ENCODE measurements around the gene SLC13A1. TPM values are rescaled to one million over a fixed set of nuclear protein-coding genes. Genes with fewer than 3 reads are reported as not detected.
"Not testable (repeated sequence)": the region's sequence is repeated elsewhere in the genome, so short reads cannot be mapped to it uniquely, and the experiment has no call there.

The SLC13A1 gene
- total RNA-seq, 1 experiment from 2014 or later, result not detected

DNA sequence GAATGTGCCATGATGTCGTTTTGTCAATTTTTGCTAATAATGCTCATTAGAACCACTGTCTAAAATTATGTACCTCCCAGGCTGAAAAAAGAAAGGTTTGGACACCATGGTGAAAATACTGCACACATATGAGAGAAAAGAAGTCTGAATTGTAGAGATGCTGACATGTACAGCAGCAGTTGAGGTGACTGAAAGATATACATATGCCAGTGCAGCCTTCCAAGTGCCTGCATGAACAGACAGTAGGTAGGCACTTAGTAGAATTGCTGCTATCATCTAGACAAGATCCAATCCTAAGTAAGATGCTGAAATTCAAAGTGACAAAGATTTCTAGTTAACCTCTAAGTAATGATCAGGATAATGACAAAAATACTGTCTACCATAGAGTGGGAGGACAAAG lies 86.9 kb downstream of the SLC13A1 start:
- no peak overlapping the region for H2AFZ ChIP-seq (ENCODE audit: low read length)
- no peak overlapping the region for H3K9ac ChIP-seq (ENCODE audit: low read length)
- no peaks in the 10 kb centered on the region for H3K4me1 ChIP-seq (ENCODE audit: low read length)
- no peaks in the 10 kb centered on the region for H3K9me2 ChIP-seq (replicated peaks; ENCODE audit: insufficient read depth, low read length)
- H3K9me3 ChIP-seq (ENCODE audit: low read length), result peaks cover 3% of the 10 kb centered on the region
- no peak overlapping the region for H3K27ac ChIP-seq (ENCODE audit: low read length)
- DNase-seq, result no peak
- H3K79me2 ChIP-seq (ENCODE audit: low read length), result no peaks in the 10 kb centered on the region
- no peaks in the 10 kb centered on the region for H4K20me1 ChIP-seq (ENCODE audit: insufficient read depth, low read depth, low read length)
- no peak overlapping the region for H3K4me2 ChIP-seq (ENCODE audit: low read depth, low read length, poor library complexity, severe bottlenecking)
- H3K4me3 ChIP-seq (ENCODE audit: low read length), result no peak overlapping the region
- H3K27me3 ChIP-seq (ENCODE audit: low read length), result no peaks in the 10 kb centered on the region
- H3K36me3 ChIP-seq (ENCODE audit: insufficient read depth, low read length), result no peaks in the 10 kb centered on the region

DNA sequence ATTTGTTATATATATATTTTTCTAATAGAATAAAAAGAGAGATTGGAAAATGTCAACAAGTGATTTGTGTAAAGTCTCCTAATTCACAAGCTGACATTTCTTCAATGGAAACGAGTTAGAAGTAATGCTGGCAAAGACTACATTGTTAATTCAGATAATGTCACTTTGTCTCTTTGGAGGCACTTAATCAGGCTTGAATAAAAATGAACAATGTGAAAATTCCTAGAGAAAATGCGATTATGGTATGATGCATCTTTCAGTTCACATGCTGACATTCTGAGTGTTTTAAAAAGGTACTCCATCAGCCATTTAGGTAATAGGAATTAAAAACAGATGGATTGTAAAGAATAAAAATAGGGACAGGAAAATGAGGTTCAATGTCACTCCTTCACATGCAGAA lies 100.1 kb downstream of the SLC13A1 start:
- no peaks in the 10 kb centered on the region for H3K9me2 ChIP-seq (replicated peaks; ENCODE audit: insufficient read depth, low read length)
- no peak for DNase-seq
- H3K9ac ChIP-seq (ENCODE audit: low read length), result no peak overlapping the region
- no peak overlapping the region for H3K27ac ChIP-seq (ENCODE audit: low read length)
- no peak overlapping the region for H3K4me3 ChIP-seq (ENCODE audit: low read length)
- H3K27me3 ChIP-seq (ENCODE audit: low read length), result no peaks in the 10 kb centered on the region
- no peaks in the 10 kb centered on the region for H3K4me1 ChIP-seq (ENCODE audit: low read length)
- H3K36me3 ChIP-seq (ENCODE audit: insufficient read depth, low read length), result no peaks in the 10 kb centered on the region
- H4K20me1 ChIP-seq (ENCODE audit: insufficient read depth, low read depth, low read length), result no peaks in the 10 kb centered on the region
- H2AFZ ChIP-seq (ENCODE audit: low read length), result no peak overlapping the region
- no peaks in the 10 kb centered on the region for H3K79me2 ChIP-seq (ENCODE audit: low read length)
- H3K9me3 ChIP-seq (ENCODE audit: low read length), result no peaks in the 10 kb centered on the region
- H3K4me2 ChIP-seq (ENCODE audit: low read depth, low read length, poor library complexity, severe bottlenecking), result no peak overlapping the region

DNA sequence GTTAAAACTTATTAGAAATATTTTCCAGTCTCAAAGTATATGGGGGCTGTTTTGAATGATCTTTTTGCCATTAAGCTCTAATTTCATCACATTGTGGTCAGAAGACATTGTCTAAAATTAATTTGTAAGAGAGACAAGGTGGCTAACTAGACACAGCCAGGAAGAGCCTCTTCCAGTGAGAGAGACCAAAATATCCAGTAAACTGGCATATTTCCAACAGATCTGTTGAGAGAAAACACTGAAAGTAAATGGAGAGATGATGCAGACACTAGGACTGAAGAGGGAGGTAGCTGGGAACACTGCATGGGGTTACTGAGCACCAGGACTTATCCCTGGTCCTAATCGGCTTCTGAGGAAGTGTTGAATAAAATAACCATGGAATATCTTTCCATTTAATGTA lies 102.8 kb downstream of the SLC13A1 start:
- Histone ChIP-seq H3K27me3 (ENCODE audit: low read length) (no peaks in the 10 kb centered on the region), H3K4me1 (ENCODE audit: low read length) (no peaks in the 10 kb centered on the region)

DNA sequence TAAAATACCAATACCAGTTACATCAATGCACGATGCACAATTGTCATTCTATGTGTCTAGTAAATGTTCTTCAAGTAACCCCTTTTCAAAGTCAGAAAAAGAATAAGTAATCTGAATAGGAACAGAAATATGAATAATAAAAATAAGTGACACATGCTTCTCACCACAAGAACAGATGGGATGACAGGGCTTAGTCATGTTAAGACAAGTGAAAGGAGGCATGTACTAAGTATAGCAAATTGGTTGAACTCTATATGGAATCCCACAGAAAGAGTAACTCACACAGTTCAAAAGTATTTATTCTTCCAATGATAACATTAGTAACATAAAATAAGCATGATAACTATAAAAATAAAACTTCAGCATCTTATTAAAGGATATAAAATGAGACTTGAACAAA lies 103.3 kb downstream of the SLC13A1 start:
- Histone ChIP-seq H3K4me3 (ENCODE audit: low read length) (no peak overlapping the region), H3K9me2 (replicated peaks; ENCODE audit: insufficient read depth, low read length) (no peaks in the 10 kb centered on the region), H3K79me2 (ENCODE audit: low read length) (no peaks in the 10 kb centered on the region), H3K4me2 (ENCODE audit: low read depth, low read length, poor library complexity, severe bottlenecking) (no peak overlapping the region), H3K9ac (ENCODE audit: low read length) (no peak overlapping the region), H2AFZ (ENCODE audit: low read length) (no peak overlapping the region), H3K9me3 (ENCODE audit: low read length) (no peaks in the 10 kb centered on the region), H3K4me1 (ENCODE audit: low read length) (no peaks in the 10 kb centered on the region), H3K27me3 (ENCODE audit: low read length) (no peaks in the 10 kb centered on the region), H3K27ac (ENCODE audit: low read length) (no peak overlapping the region), H4K20me1 (ENCODE audit: insufficient read depth, low read depth, low read length) (no peaks in the 10 kb centered on the region), H3K36me3 (ENCODE audit: insufficient read depth, low read length) (no peaks in the 10 kb centered on the region)
- DNase-seq, result no peak

More for the DNA sequence above, 102.8 kb downstream of the SLC13A1 start:
- Histone ChIP-seq H3K27ac (ENCODE audit: low read length) (no peak overlapping the region), H3K4me2 (ENCODE audit: low read depth, low read length, poor library complexity, severe bottlenecking) (no peak overlapping the region), H3K9me2 (replicated peaks; ENCODE audit: insufficient read depth, low read length) (no peaks in the 10 kb centered on the region), H4K20me1 (ENCODE audit: insufficient read depth, low read depth, low read length) (no peaks in the 10 kb centered on the region), H3K9ac (ENCODE audit: low read length) (no peak overlapping the region), H3K9me3 (ENCODE audit: low read length) (no peaks in the 10 kb centered on the region), H3K79me2 (ENCODE audit: low read length) (no peaks in the 10 kb centered on the region), H3K4me3 (ENCODE audit: low read length) (no peak overlapping the region), H2AFZ (ENCODE audit: low read length) (no peak overlapping the region), H3K36me3 (ENCODE audit: insufficient read depth, low read length) (no peaks in the 10 kb centered on the region)
- no peak for DNase-seq

DNA sequence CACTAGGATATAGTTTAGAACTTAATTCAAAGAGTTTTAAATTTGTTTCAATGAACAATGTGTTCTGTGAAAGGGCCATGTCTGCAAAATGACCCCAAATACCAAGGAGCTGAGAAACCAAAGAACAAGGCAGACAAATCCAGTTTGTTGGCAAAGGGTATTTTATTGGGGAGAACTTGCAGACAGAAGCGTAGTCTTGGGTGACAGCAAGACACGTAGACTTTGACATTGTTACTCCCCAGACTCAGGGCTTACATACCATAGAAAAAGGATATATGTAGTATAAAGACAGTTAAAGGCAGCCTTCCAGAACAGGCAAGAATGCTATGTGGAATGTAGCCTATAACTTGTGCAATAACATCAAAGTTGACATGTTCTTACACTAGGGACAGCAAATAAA lies 109.3 kb downstream of the SLC13A1 start:
- Histone ChIP-seq H3K4me1 (ENCODE audit: low read length) (no peaks in the 10 kb centered on the region), H3K9me2 (replicated peaks; ENCODE audit: insufficient read depth, low read length) (no peaks in the 10 kb centered on the region), H3K9ac (ENCODE audit: low read length) (no peak overlapping the region), H2AFZ (ENCODE audit: low read length) (no peak overlapping the region), H3K36me3 (ENCODE audit: insufficient read depth, low read length) (no peaks in the 10 kb centered on the region), H4K20me1 (ENCODE audit: insufficient read depth, low read depth, low read length) (no peaks in the 10 kb centered on the region), H3K4me3 (ENCODE audit: low read length) (no peak overlapping the region), H3K27me3 (ENCODE audit: low read length) (no peaks in the 10 kb centered on the region), H3K9me3 (ENCODE audit: low read length) (no peaks in the 10 kb centered on the region), H3K4me2 (ENCODE audit: low read depth, low read length, poor library complexity, severe bottlenecking) (no peak overlapping the region), H3K79me2 (ENCODE audit: low read length) (no peaks in the 10 kb centered on the region), H3K27ac (ENCODE audit: low read length) (no peak overlapping the region)
- DNase-seq, result no peak

DNA sequence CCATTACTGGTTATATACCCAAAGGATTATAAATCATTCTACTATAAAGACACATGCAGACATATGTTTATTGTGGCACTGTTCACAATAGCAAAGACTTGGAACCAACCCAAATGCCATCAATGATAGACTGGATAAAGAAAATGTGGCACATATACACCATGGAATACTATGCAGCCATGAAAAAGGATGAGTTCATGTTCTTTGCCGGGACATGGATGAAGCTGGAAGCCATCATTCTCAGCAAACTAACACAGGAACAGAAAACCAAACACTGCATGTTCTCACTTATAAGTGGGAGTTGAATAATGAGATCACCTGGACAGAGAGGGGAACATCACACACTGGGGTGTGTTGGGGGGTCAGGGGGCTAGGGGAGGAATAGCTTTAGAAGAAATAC lies 112.9 kb downstream of the SLC13A1 start:
- not testable (repeated sequence) for H3K9ac ChIP-seq (ENCODE audit: low read length); H3K9me2 ChIP-seq (replicated peaks; ENCODE audit: insufficient read depth, low read length); DNase-seq

DNA sequence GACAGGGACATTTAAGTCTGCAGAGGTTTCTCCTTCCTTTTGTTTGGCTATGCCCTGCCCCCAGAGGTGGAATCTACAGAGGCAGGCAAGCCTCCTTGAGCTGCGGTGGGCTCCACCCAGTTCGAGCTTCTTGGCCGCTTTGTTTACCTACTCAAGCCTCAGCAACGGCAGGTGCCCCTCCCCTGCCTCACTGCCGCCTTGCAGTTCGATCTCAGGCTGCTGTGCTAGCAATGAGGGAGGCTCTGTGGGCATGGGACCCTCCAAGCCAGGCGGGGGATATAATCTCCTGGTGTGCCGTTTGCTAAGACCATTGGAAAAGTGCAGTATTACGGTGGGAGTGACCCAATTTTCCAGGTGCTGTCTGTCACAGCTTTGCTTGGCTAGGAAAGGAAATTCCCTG lies 114.9 kb downstream of the SLC13A1 start:
- H3K9me2 ChIP-seq (replicated peaks; ENCODE audit: insufficient read depth, low read length); H3K4me1 ChIP-seq (ENCODE audit: low read length); H3K36me3 ChIP-seq (ENCODE audit: insufficient read depth, low read length); DNase-seq; H2AFZ ChIP-seq (ENCODE audit: low read length); H3K4me2 ChIP-seq (ENCODE audit: low read depth, low read length, poor library complexity, severe bottlenecking); H4K20me1 ChIP-seq (ENCODE audit: insufficient read depth, low read depth, low read length); H3K9me3 ChIP-seq (ENCODE audit: low read length); H3K4me3 ChIP-seq (ENCODE audit: low read length); H3K27ac ChIP-seq (ENCODE audit: low read length); H3K9ac ChIP-seq (ENCODE audit: low read length); H3K79me2 ChIP-seq (ENCODE audit: low read length); H3K27me3 ChIP-seq (ENCODE audit: low read length): not testable (repeated sequence)

More for the DNA sequence above, 112.9 kb downstream of the SLC13A1 start:
- H2AFZ ChIP-seq (ENCODE audit: low read length); H3K4me3 ChIP-seq (ENCODE audit: low read length); H3K79me2 ChIP-seq (ENCODE audit: low read length); H3K4me2 ChIP-seq (ENCODE audit: low read depth, low read length, poor library complexity, severe bottlenecking); H3K27ac ChIP-seq (ENCODE audit: low read length); H3K27me3 ChIP-seq (ENCODE audit: low read length); H3K4me1 ChIP-seq (ENCODE audit: low read length); H4K20me1 ChIP-seq (ENCODE audit: insufficient read depth, low read depth, low read length); H3K36me3 ChIP-seq (ENCODE audit: insufficient read depth, low read length); H3K9me3 ChIP-seq (ENCODE audit: low read length): not testable (repeated sequence)

DNA sequence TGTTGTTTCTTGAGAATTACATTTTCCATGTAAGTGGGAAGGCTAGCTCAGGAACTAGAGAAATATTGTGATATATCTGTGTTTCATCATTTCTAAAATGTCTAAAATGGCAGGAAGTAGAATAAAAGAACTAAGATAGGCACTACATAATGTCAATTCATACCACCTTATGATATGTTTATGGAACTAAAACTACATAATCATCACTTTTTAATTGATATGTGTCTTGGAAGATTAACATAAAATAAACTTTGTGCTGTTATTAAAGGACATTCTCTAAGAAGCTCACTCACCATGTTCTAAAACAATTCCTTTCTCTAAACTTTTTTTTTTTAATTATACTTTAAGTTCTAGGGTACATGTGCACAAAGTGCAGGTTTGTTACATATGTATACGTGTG lies 120.7 kb downstream of the SLC13A1 start:
- H3K27ac ChIP-seq (ENCODE audit: low read length), result no peak overlapping the region
- no peak for DNase-seq
- no peak overlapping the region for H3K4me3 ChIP-seq (ENCODE audit: low read length)
- no peak overlapping the region for H2AFZ ChIP-seq (ENCODE audit: low read length)
- H3K9me3 ChIP-seq (ENCODE audit: low read length), result no peaks in the 10 kb centered on the region
- H3K4me1 ChIP-seq (ENCODE audit: low read length), result no peaks in the 10 kb centered on the region
- H4K20me1 ChIP-seq (ENCODE audit: insufficient read depth, low read depth, low read length), result no peaks in the 10 kb centered on the region
- H3K9ac ChIP-seq (ENCODE audit: low read length), result no peak overlapping the region
- H3K36me3 ChIP-seq (ENCODE audit: insufficient read depth, low read length), result no peaks in the 10 kb centered on the region
- no peaks in the 10 kb centered on the region for H3K9me2 ChIP-seq (replicated peaks; ENCODE audit: insufficient read depth, low read length)
- no peak overlapping the region for H3K4me2 ChIP-seq (ENCODE audit: low read depth, low read length, poor library complexity, severe bottlenecking)
- H3K79me2 ChIP-seq (ENCODE audit: low read length), result no peaks in the 10 kb centered on the region
- no peaks in the 10 kb centered on the region for H3K27me3 ChIP-seq (ENCODE audit: low read length)

DNA sequence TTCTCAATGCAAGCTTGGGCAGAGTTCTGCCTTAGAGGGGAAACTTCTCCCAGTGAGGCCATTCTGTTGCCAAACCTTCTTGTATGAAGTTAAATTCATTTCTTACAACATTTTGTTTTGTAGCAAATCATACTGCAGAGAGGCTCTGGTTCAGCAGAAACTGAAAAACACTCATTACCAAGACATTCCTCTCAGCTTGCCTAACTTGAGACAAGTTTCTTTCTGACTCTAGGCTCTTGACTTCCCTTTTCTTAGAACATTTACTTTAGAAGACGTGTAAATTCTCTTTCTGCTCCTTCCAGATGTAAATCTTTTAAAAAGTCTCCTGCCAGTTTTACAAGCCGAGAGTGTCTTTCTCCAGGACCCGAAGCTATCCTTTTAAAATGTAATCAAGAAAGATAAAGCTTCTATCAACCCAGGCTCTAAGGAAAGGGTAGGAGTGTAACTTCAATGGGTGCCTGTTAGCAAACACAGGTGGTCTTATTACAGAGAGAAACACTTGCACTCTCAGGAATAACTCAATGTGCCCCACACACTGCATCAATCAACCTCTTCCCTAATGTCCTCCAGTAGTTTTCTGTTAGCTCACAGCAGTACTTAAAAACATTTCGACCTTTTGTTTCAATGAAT lies 123.8 kb downstream of the SLC13A1 start:
- no peaks in the 10 kb centered on the region for H3K36me3 ChIP-seq (ENCODE audit: insufficient read depth, low read length)
- no peak overlapping the region for H3K27ac ChIP-seq (ENCODE audit: low read length)
- H2AFZ ChIP-seq (ENCODE audit: low read length), result no peak overlapping the region
- no peak overlapping the region for H3K4me2 ChIP-seq (ENCODE audit: low read depth, low read length, poor library complexity, severe bottlenecking)
- no peak for DNase-seq
- no peaks in the 10 kb centered on the region for H3K9me2 ChIP-seq (replicated peaks; ENCODE audit: insufficient read depth, low read length)
- no peaks in the 10 kb centered on the region for H3K79me2 ChIP-seq (ENCODE audit: low read length)
- no peaks in the 10 kb centered on the region for H3K27me3 ChIP-seq (ENCODE audit: low read length)
- H3K9ac ChIP-seq (ENCODE audit: low read length), result no peak overlapping the region
- H4K20me1 ChIP-seq (ENCODE audit: insufficient read depth, low read depth, low read length), result no peaks in the 10 kb centered on the region
- no peaks in the 10 kb centered on the region for H3K9me3 ChIP-seq (ENCODE audit: low read length)
- no peaks in the 10 kb centered on the region for H3K4me1 ChIP-seq (ENCODE audit: low read length)
- no peak overlapping the region for H3K4me3 ChIP-seq (ENCODE audit: low read length)
